ENCODE data around the gene LINC01488. TPM values are rescaled to one million over a fixed set of nuclear protein-coding genes. Genes with fewer than 3 reads are reported as not detected.

Gene LINC01488
- total RNA-seq, 1 experiment from 2014 or later: not detected

GRCh38 chr11:69501891-69502860 is 20.7 kb downstream of the LINC01488 start:
- Histone ChIP-seq H3K4me1 (ENCODE audit: control insufficient read depth in 1 of 2, insufficient read depth in 2 of 2, low read length in 2 of 2) (peaks cover 5 to 8% of the 10 kb centered on the region in 2 experiments), H3K27me3 (ENCODE audit: insufficient read depth, low read length) (peaks cover 3% of the 10 kb centered on the region; the same call in 1 of the 2 replicates), H3K9ac (ENCODE audit: low read length) (no peak overlapping the region), H3K9me3 (ENCODE audit: control insufficient read depth in 1 of 2, insufficient read depth in 1 of 2, low read depth in 1 of 2, low read length in 2 of 2) (no peaks in the 10 kb centered on the region), H4K20me1 (ENCODE audit: insufficient read depth) (no peaks in the 10 kb centered on the region), H3K4me3 (replicated peaks in 1 of 2; ENCODE audit: low read depth in 1 of 2, low read length in 2 of 2) (no peak overlapping the region), H3K4me2 (ENCODE audit: low read length) (no peak overlapping the region), H2AFZ (ENCODE audit: low read depth, low read length, poor library complexity, severe bottlenecking) (no peak overlapping the region), H3K36me3 (ENCODE audit: control insufficient read depth in 1 of 2, insufficient read depth in 2 of 2, low read length in 2 of 2) (no peaks in the 10 kb centered on the region), H3K79me2 (ENCODE audit: insufficient read depth, low read length) (no peaks in the 10 kb centered on the region), H3K9me2 (ENCODE audit: insufficient read depth) (no peaks in the 10 kb centered on the region), H3K27ac (ENCODE audit: low read depth, low read length) (no peak overlapping the region)
- ATAC-seq (no peak), DNase-seq (ENCODE audit: low read depth, low spot score) (no peak)
- POLR2A ChIA-PET: no interaction called here
- TF ChIP-seq POLR2A (IDR thresholded peaks at IDR 0.05; ENCODE audit: borderline replicate concordance, extremely low read depth, insufficient read depth, insufficient read length) (no peak), CTCF (IDR thresholded peaks at IDR 0.05 in 2 of 3, conservative IDR thresholded peaks at IDR 0.05 in 1 of 3; ENCODE audit: borderline replicate concordance in 1 of 3, insufficient read depth in 1 of 3, low read depth in 2 of 3, low read length in 2 of 3) (no peak), SRF (IDR thresholded peaks at IDR 0.05; ENCODE audit: low read depth) (no peak), SIN3A (IDR thresholded peaks at IDR 0.05; ENCODE audit: low read depth) (no peak), TCF7L2 (IDR thresholded peaks at IDR 0.05; ENCODE audit: borderline replicate concordance, extremely low read depth, insufficient read depth, insufficient read length) (no peak), RAD21 (IDR thresholded peaks at IDR 0.05; ENCODE audit: low read depth) (no peak), CEBPB (IDR thresholded peaks at IDR 0.05; ENCODE audit: low read depth) (no peak), EGR1 (IDR thresholded peaks at IDR 0.05; ENCODE audit: low read depth) (no peak), ELF1 (IDR thresholded peaks at IDR 0.05; ENCODE audit: borderline replicate concordance, low read depth) (no peak), ZFX (IDR thresholded peaks at IDR 0.05) (no peak), FOSL1 (IDR thresholded peaks at IDR 0.05; ENCODE audit: low read depth) (no peak), CBX3 (IDR thresholded peaks at IDR 0.05; ENCODE audit: low read depth) (no peak), REST (IDR thresholded peaks at IDR 0.05; ENCODE audit: low read depth) (no peak), ATF3 (IDR thresholded peaks at IDR 0.05) (no peak), ZNF274 (IDR thresholded peaks at IDR 0.05; ENCODE audit: low read depth, low read length) (no peak), ZBTB33 (IDR thresholded peaks at IDR 0.05; ENCODE audit: extremely low read depth, insufficient replicate concordance, low read length) (no peak), JUND (IDR thresholded peaks at IDR 0.05) (no peak), YY1 (IDR thresholded peaks at IDR 0.05; ENCODE audit: extremely low read depth, insufficient replicate concordance, low read depth, low read length) (no peak), EZH2 (IDR thresholded peaks at IDR 0.05) (no peak)
- intact Hi-C loops (cut with micrococcal nuclease): no loop called here
- CTCF ChIA-PET: no interaction called here
- no TSS peak for BruUV-seq (replicated peaks)
- RAD21 ChIA-PET (ENCODE audit: low non-redundant PET in 1 of 2, low total read pairs in 2 of 2, uncharacterized antibody in 2 of 2, unreplicated experiment in 2 of 2): no interaction called here
